ENCODE measurements around the gene TBC1D22A.

The TBC1D22A gene

DNA sequence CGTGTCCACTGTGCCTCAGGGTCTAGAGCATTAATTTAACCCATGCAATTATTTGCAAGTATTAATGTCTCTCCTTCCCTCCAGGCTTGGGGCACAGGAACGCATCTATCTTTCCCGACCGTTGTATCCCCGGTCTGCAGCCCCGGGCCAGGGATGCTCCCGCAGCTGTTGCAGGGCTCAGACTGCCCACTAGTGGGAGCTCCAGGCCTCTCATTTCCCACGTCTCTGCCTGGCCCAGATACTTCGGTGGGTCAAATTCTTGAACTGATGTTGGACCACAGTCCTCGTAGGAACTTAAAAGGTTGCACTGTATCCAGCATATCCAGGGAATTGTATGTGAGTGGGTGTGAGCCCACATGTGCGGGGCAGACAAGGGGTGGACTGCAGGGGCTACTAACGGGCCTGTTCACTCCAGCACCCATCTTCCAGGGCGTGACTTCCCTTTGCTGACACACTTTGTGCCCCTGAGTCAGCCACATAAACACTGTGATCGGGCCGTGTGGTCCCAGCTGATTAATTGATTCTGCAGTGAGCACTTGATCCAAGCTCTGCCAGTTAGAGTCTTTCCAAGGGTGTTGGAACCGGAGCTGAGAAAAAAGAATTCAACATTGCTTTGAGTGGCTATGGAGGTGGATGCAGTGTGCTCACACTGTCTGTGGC is 451.3 kb downstream of the TBC1D22A start:
- TF ChIP-seq, protein P1, sequence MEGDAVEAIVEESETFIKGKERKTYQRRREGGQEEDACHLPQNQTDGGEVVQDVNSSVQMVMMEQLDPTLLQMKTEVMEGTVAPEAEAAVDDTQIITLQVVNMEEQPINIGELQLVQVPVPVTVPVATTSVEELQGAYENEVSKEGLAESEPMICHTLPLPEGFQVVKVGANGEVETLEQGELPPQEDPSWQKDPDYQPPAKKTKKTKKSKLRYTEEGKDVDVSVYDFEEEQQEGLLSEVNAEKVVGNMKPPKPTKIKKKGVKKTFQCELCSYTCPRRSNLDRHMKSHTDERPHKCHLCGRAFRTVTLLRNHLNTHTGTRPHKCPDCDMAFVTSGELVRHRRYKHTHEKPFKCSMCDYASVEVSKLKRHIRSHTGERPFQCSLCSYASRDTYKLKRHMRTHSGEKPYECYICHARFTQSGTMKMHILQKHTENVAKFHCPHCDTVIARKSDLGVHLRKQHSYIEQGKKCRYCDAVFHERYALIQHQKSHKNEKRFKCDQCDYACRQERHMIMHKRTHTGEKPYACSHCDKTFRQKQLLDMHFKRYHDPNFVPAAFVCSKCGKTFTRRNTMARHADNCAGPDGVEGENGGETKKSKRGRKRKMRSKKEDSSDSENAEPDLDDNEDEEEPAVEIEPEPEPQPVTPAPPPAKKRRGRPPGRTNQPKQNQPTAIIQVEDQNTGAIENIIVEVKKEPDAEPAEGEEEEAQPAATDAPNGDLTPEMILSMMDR (IDR thresholded peaks at IDR 0.05): peak; percentile 99

DNA sequence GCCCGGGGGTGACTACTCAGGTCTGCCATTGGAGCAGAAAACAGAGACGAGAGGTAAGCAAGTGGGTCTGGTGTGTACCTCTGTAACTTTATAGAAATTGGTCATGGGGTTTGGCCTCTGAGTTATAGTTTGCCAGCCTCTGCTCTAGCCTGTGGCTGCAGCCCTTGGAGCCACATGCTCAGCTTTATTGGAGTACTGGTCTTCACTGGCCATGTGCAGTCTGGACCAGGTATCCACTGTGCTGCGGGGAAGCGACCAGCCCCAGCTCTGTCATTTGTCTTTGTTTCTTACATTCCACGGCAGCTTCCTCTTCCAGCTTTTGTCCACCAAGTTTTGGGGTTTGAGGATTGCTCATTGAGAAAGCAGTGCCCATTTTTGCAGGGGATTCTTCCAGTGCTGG is 453.4 kb downstream of the TBC1D22A start:
- TF ChIP-seq, protein P1 (IDR thresholded peaks at IDR 0.05): no peak

DNA sequence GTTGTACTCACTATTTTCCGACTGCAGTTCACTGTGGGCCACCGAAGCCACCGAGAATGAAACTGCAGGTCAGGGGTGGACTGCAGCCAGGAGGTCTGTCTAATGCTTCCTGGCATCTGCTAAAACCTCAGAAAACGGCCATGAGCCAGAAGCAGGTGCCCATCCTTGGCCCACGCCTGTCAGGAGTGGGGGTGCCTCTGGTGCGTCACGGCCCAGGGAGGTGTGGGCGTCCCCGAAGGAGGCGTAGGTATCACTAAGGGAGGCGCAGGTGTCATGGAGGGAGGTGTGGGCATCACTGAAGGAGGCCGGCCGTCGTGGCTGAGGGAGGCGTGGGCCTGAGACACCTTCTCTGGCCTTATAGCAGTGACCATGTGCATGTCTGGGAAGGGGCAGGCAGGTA is 456.2 kb downstream of the TBC1D22A start:
- TF ChIP-seq, protein P1 (IDR thresholded peaks at IDR 0.05): no peak

DNA sequence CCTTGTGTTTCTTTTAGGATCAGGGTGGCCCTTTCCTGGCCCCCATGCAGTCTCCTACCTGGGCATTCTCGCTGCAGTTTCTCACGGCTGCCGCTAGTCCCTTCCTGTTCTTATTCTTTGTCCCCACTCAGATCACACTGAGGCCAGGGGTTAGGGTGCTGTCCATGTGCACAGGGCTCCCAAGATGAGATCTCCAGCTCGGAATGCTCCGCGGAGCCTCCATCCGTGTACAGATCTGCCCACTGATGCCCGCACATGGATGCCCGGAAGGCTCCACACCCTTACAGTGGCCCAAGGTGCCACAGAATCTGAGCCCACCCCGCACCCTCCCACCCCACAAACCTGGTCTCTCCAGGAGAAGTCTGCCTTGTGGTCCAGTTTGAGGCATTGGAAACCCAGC is 457.3 kb downstream of the TBC1D22A start:
- TF ChIP-seq, protein P1 (IDR thresholded peaks at IDR 0.05): no peak

DNA sequence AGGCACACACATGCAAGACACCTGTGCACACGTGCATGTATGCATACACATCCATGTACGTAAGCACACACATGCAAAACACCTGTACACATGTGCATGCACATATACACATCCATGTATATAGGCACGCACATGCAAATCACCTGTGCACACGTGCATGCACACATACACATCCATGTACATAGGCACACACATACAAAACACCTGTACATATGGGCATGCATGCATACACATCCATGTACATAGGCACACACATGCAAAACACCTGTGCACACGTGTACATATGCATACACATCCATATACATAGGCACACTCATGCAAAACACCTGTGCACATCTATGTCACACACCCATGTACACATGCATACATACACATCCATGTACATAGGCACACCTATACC is 458.3 kb downstream of the TBC1D22A start:
- TF ChIP-seq, protein P1 (IDR thresholded peaks at IDR 0.05): no peak

DNA sequence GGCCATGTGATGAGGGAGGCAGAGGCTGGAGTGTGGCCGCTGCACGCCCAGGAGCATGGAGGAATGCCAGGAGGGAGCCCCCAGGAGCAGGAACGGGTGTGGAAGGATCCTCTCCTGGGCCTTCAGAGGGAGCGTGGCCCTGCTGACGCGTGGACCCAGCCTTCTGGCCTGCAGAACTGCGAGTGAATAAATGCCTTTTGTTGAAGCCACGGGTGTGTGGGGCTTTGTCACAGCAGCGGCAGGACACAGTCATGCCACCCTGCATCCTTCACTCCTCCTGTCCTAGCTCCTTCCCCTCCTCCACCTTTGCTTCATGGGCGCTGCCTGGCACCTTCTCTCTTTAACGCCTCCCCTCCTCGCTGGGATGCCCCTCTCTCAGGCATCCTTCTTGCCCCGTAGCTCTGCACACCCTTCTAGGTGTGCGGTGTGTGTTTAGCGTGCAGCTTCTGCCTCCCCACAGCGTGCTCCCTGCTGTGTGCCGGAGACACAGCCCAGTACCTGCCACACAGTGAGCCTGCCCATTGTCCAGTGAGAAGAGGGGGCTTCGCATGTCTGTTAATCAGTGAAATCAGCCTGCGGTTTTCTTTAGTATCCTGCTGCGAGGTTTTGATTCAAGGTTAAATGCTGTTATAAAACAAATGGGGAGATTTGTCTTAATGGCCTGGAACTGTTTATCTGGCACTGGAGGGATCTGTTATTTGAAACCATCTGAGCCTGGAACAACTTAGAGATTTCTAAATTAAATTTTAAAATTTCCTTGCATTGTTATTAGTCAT is 459.6 kb downstream of the TBC1D22A start:
- TF ChIP-seq, protein P1 (IDR thresholded peaks at IDR 0.05): no peak
